Breast epithelium (tissue), 4 donors: ENCODE results near the gene KDM4B. TPM values are rescaled to one million over a fixed set of nuclear protein-coding genes. Genes with fewer than 3 reads are reported as not detected.

Source experiments
- DNase-seq, 2 donors: peaks; one replicate each; pipeline ENCODE4 v3.0.0-alpha.2; 2019; ENCODE audit warnings: low spot score in 2 of 2
- H3K27ac ChIP-seq, 2 donors: fragments of 200-600 bp; sonication (generic) in 1 of 2; one replicate each; pipeline ENCODE4 v1.5.1; 2016 to 2019; ENCODE audit warnings: mild to moderate bottlenecking in 1 of 2
- H3K27me3 ChIP-seq, 2 donors: fragments of 200-600 bp; sonication (generic) in 1 of 2; one replicate each; pipeline versions ENCODE4 v1.5.1 to v1.6.0; 2017 to 2019; ENCODE audit warnings: control low read depth in 1 of 2, mild to moderate bottlenecking in 1 of 2
- H3K36me3 ChIP-seq: fragments of 200-600 bp; one replicate; pipeline ENCODE4 v1.5.1; 2019
- H3K4me1 ChIP-seq, 2 donors: fragments of 200-600 bp; sonication (generic); one replicate each; pipeline ENCODE4 v1.5.1; 2016 to 2019; ENCODE audit warnings: control low read depth in 1 of 2
- H3K4me3 ChIP-seq, 3 donors: fragments of 200-600 bp; sonication (generic); 1 replicate in 2 of 3; 2 replicates in 1 of 3; pipeline ENCODE4 v1.5.1; 2016 to 2019; ENCODE audit warnings: mild to moderate bottlenecking in 3 of 3, moderate library complexity in 2 of 3
- H3K9me3 ChIP-seq, 2 donors: fragments of 200-600 bp; sonication (generic) in 1 of 2; one replicate each; pipeline ENCODE4 v1.5.1; 2016 to 2019; ENCODE audit warnings: control low read depth in 1 of 2
- CTCF ChIP-seq, 3 donors: fragments of 450-650 bp; IDR thresholded peaks; one replicate each; pipeline ENCODE4 v1.5.1; 2016 to 2017; ENCODE audit warnings: antibody characterized with exemption in 3 of 3, mild to moderate bottlenecking in 3 of 3, moderate library complexity in 3 of 3
- POLR2A ChIP-seq: fragments of 450-650 bp; IDR thresholded peaks from one replicate; pipeline ENCODE4 v1.6.1; 2016; ENCODE audit warnings: antibody characterized with exemption, mild to moderate bottlenecking, moderate library complexity
- POLR2AphosphoS5 ChIP-seq, 3 donors: sonication (generic); formaldehyde crosslinking; IDR thresholded peaks; one replicate each; pipeline ENCODE4 v1.6.1; 2017; ENCODE audit warnings: antibody characterized with exemption in 3 of 3
- intact Hi-C: fragments of 100-400 bp; cut with DNase I; formaldehyde crosslinking; loops from one replicate; pipeline ENCODE4 v1.15.1; 2023; ENCODE audit warnings: low total_unique reads
- total RNA-seq, 3 donors: library from RNA; depleted of rRNA; stranded (reverse); fragments of >200 nt; gene quantifications; one replicate each; pipeline ENCODE4 v1.1.0, GENCODE V29; 2016

The KDM4B gene
- total RNA-seq, 3 donors from 2014 or later: 25.0 to 55.3 (median 40.3) TPM

GRCh38 chr19:4986471-4986891 lies 17.6 kb downstream of the KDM4B start:
- DNase-seq: no peak
- Histone ChIP-seq H3K9me3 (no peaks in the 10 kb centered on the region), H3K27ac (peak overlapping the region in 1 of 2 donors; percentile 3), H3K4me1 (peaks cover 4% of the 10 kb centered on the region in 2 donors), H3K36me3 (no peaks in the 10 kb centered on the region), H3K27me3 (no peaks in the 10 kb centered on the region), H3K4me3 (no peak overlapping the region)
- no peak for TF ChIP-seq POLR2A
- no peak for TF ChIP-seq CTCF (IDR thresholded peaks at IDR 0.05)
- intact Hi-C loops: loop anchor here (2.0 kb wide), 1 partner anchor 36 kb away; no protein-coding TSS in a partner anchor

- H3K9me3 ChIP-seq: no peaks in the 10 kb centered on the region
- TF ChIP-seq POLR2A (no peak), CTCF (IDR thresholded peaks at IDR 0.05) (no peak), POLR2AphosphoS5 (IDR thresholded peaks at IDR 0.05) (no peak)
- H3K4me1 ChIP-seq: peaks cover 4% of the 10 kb centered on the region in 2 donors
- no peaks in the 10 kb centered on the region for H3K27me3 ChIP-seq
- H3K4me3 ChIP-seq: no peak overlapping the region
- peak overlapping the region; percentile 49 to 71 for H3K27ac ChIP-seq
- intact Hi-C loops: loop anchor here (2.0 kb wide), 1 partner anchor 36 kb away; no protein-coding TSS in a partner anchor
- DNase-seq: no peak
- no peaks in the 10 kb centered on the region for H3K36me3 ChIP-seq
These were observed 18.3 kb downstream of the KDM4B start for GRCh38 chr19:4987256-4987655.

- TF ChIP-seq POLR2A (no peak), CTCF (IDR thresholded peaks at IDR 0.05) (no peak), POLR2AphosphoS5 (IDR thresholded peaks at IDR 0.05) (no peak)
- Histone ChIP-seq H3K36me3 (no peaks in the 10 kb centered on the region), H3K9me3 (no peaks in the 10 kb centered on the region), H3K27me3 (no peaks in the 10 kb centered on the region), H3K27ac (peak overlapping the region; percentile 49 to 71), H3K4me3 (peak overlapping the region in 1 of 3 donors; percentile 25), H3K4me1 (peaks cover 4% of the 10 kb centered on the region in 2 donors)
- intact Hi-C loops: loop anchor here (1.0 to 2.0 kb wide), 2 partner anchors 17 to 35 kb away; no protein-coding TSS in a partner anchor
- no peak for DNase-seq
These were observed 18.9 kb downstream of the KDM4B start for GRCh38 chr19:4987692-4988370.

- H3K4me1 ChIP-seq: peaks cover 4% of the 10 kb centered on the region in 2 donors
- H3K9me3 ChIP-seq: no peaks in the 10 kb centered on the region
- intact Hi-C loops: loop anchor here (1.0 kb wide), 1 partner anchor 18 kb away; no protein-coding TSS in a partner anchor
- H3K4me3 ChIP-seq: peak overlapping the region in 1 of 3 donors; percentile 5
- TF ChIP-seq POLR2A (no peak), CTCF (IDR thresholded peaks at IDR 0.05) (no peak), POLR2AphosphoS5 (IDR thresholded peaks at IDR 0.05) (no peak)
- no peaks in the 10 kb centered on the region for H3K27me3 ChIP-seq
- peak overlapping the region; percentile 14 to 71 for H3K27ac ChIP-seq
- no peaks in the 10 kb centered on the region for H3K36me3 ChIP-seq
- DNase-seq: no peak
These were observed 19.9 kb downstream of the KDM4B start for GRCh38 chr19:4988770-4989251.

GRCh38 chr19:4990306-4990705 lies 21.4 kb downstream of the KDM4B start:
- H3K9me3 ChIP-seq: no peaks in the 10 kb centered on the region
- H3K36me3 ChIP-seq: no peaks in the 10 kb centered on the region
- intact Hi-C loops: no loop called here
- H3K4me3 ChIP-seq: no peak overlapping the region
- TF ChIP-seq POLR2A (no peak), CTCF (IDR thresholded peaks at IDR 0.05) (no peak), POLR2AphosphoS5 (IDR thresholded peaks at IDR 0.05) (no peak)
- H3K4me1 ChIP-seq: peaks cover 4% of the 10 kb centered on the region in 2 donors
- H3K27me3 ChIP-seq: no peaks in the 10 kb centered on the region
- peak overlapping the region; percentile 40 to 69 for H3K27ac ChIP-seq
- no peak for DNase-seq
